Stimulated activated CD8-positive, alpha-beta memory T cell treated with anti-CD3 and anti-CD28 coated beads, Interleukin-4, amount 100 ng/mL, for 24 hours (primary cell): Measurements from ENCODE around the gene AP3D1.

ENCODE experiments used
- DNase-seq: peaks from one replicate; pipeline ENCODE4 v3.0.0-alpha.2; 2020; ENCODE audit warnings: low read depth

Gene AP3D1

DNA sequence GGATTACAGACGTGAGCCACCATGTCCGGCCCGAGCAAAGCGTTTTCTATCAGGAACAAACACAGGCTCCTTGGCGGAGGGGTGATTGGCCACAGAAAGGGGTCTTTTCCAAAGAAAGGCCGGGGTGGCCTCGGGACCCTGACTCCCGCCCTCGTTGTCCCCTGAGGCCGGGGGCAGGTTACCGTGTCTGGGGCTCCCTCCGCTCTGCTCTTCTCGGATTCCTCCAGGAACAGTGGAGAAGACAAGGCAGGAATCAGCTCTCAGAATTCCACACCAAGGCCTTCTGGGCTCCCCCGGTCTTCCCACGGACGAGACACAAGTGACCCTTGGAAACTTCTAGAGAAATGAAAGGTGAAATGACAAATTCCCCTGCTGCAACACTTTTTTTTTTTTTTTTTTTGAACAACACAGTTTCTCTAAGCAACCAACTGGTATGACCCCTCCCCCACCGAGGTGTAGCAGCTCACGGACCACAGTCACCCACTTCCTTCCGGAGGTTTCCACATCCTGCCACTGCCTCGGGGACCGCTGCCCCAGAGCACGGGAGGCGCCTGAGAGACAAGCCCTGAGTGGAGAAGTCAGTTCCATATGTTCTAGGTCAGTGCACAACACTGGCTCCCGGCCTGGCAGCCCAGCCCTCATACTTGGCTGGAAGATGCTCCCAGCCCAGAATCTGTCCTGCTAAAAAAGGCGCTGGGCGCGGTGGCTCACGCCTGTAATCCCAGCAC lies 66.2 kb downstream of the AP3D1 start:
- peak; percentile 90 for DNase-seq

DNA sequence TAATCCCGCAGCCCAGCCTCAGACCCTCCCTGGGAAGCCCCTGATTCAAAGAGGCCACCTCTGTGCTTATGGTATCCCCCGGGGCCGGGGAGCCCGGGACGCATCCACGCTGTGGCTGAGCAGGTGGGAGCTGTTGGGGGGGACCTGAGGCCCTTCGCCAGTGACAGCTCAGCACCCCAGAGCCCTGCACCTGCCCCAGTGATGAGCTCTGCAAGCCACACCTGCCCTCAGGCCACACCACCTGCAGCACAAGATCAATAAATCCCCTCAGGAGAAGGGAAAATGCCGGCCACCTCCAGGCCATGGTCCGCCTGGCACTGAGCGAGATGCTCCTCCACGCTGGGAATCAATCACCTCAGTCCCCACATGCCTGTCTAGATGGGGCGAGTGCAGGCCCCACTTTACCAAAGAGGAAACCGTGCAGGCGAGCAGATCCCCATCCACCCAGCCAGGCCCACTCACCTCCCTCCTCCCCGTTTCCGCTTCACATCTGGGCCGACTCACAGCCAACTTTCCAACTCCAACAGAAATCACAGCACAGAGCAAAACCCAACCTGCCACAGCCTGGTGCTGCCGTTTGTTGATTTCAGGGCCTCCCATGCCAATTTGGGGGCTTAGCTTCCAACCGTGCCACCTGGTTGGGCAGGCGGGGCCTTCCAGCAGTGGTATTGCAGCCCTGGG lies 68.1 kb downstream of the AP3D1 start:
- DNase-seq = peak; percentile 56

DNA sequence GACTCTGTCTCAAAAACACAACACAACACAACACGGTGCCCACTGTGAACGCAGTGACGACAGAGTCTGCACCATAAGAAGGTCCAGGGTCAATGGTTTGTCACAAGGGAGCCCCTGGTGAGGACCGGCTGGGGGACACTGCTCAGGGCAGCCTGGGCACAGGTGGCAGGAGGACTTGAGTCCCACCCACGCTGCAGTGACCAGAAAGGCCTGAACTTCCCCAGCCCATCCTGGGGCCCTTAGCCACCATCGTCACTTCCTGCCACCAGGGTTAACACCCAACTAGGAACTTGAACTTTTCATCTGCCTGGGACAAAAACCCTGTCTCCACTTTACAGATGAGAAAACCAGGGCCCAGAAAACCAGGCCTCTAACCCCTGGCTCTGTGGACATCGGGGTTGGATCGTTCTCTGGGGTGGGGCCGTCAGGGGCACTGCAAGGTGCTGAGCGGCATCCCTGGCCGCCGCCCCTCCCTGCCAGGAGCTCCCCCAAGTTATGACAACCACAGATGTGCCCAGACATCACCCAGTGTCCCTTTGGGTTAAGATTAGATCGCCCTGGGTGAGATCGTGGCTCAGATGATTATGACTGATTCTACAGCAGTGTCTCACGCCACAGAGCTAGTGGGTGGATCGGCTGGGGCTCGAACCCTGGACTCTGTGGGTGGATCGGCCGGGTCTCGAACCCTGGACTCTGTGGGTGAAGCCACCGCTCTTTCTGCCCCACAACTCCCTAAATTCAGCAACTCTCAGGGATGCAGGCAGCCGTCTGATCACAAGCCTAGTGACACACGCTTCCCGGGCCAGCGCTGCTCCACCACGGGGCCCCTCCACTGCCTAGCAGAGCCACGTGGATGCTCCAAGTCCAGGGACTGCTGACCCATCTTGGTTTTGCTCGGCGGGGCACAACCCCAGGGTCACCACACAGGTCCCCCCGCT lies 69.2 kb downstream of the AP3D1 start:
- DNase-seq = no peak

DNA sequence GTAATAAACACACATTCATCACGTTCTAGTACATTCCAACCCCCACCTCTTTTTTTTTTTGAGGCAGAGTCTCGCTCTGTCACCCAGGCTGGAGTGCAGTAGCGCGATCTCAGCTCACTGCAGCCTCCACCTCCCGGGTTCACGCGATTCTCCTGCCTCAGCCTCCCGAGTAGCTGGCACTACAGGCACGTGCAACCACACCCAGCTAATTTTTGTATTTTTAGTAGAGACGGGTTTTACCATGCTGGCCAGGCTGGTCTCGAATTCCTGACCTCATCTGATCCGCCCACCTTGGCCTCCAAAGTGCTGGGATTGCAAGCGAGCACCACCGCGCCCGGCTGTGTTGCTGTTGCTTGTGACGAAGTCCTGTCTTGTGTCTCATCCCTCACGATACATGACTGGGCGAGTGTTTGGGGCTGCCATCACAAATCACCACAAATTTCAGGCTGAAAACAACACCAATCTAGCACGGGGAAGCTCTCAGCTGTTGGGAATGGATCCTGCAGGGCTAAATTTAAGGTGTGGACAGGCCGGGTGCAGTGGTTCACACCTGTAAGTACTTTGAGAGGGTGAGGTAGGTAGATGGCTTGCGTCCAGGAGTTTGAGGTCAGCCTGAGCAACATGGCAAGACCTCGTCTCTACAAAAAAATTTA lies 70.9 kb downstream of the AP3D1 start:
- no peak for DNase-seq

DNA sequence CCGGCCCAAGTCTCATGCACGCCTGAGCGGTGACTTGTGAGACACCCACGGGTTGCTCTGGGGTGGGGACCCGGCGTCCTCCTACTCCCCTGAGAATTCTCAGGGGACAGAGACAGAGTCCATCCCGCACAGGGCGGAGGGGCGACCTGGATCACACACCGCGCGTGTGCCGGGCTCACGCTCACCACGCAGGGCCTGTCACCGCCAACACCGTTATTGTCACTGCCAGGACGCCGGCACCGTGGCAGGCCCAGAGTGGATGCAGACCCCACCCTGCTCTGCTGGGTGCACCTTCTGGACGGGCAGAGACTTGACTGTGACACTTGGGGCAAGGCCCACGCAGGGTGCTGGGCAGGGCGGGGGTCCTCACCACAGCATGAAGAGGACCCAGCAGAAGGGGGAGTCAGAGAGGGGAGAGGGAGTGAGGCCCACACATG lies 71.5 kb downstream of the AP3D1 start:
- DNase-seq = no peak

DNA sequence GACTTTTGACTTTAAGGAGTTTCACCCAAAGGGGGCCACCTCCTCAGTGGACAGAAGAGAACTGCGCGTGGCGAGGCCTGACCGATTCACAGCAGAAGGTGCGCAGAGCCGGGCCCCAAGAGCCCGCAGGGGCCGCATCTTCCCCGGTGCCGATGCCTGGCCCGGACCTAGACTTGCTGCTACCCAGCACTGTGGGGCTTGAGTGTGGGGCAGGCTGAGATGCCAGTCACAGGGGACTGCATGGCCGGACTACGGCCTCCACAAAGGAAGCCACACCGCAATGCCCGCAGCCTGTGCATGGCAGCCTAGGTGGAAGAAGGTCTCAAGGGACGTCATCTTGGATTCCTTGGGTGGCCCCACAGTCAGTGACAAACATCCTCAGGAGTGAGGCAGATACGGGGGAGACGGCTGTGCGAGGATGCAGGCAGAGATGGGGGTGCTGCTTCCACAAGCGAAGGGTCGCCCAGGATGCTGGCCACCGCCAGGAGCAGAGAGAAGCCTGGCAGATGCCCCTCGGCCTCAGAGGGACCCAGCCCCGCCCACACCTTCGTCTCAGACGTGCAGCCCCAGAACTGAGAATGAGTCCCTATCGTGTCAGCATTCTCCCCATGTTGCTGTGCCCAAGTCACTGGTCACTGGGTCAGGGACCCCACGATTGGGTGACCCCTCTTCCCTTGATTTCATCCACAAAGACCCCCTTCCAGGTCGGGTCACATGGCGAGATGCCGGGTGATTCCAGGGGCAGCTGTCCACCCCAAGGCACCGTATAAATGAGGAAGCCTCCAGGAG lies 72.1 kb downstream of the AP3D1 start:
- no peak for DNase-seq

DNA sequence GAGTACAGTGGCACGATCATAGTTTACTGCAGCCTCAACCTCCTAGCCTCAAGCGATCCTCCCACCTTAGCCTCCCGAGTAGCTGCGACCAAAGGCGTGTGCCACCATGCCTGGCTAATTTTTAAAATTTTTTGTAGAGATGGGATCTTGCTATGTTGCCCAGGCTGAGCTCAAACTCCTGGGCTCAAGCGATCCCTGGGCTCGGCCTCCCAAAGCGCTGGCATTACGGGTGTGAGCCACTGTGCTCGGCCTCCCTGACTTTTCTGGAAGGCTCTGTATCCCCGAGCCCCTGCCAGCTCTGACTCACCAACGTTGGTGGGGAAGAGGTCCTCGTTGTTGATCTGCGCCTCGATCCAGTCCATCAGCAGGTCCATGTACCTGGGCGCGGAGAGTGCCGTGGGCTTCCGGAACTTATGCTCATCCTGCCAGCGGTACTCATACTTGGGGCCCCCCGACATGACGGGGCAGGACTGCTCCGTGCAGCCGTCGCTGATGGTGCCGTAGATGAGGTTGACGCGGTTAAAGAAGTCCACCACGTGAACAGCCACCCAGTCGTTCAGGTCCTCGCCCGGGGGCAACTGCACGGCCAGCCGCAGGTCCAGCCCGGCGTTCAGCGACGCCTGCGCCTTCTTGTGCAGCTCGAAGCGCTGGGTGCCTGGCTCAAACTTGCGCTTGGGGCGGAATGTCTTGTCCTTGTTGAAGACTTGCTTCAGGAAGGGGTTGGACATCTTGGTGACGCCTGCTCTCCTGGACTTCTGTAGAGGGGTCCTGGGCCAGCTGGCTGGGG lies 73.3 kb downstream of the AP3D1 start:
- DNase-seq = no peak

DNA sequence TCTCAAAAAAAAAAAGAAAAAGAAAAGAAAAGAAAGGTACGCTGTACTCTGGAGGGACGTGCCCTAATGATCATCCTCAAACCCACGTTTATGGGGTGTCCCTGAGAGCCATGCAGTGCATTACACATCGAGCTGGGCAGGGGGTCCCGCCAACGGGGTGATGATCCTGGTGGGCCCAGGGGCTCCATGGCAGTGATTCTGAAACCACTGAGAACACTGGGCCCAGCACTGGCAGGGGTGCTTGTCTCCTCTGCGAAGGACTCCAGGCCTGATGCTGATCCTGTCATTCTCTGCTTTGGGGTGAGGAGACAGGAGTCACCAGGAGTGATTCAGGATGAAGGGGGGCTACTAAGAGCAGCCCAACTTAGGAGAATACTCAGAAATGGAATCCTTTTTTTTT lies 74.0 kb downstream of the AP3D1 start:
- DNase-seq = no peak

DNA sequence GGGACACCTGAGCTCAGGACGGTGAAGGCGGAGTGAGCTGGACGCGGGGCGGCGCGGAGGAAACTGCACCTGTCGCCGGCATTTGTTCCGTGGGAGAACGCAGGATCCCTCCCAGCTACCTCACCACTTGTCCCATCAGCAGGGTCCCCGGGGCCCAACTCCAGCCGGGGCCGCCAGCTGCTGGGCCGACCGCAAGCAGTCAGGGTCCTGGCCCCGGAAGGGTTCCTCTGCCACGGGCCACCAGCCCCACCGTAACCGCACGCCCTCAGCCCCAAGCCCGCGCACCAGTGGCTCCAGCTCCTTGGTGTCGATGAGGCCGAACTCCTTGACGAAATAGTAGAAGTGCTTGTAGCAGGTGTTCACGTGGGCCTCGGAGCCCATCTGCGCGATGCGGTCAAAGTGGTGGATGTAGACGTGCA lies 74.8 kb downstream of the AP3D1 start:
- no peak for DNase-seq

DNA sequence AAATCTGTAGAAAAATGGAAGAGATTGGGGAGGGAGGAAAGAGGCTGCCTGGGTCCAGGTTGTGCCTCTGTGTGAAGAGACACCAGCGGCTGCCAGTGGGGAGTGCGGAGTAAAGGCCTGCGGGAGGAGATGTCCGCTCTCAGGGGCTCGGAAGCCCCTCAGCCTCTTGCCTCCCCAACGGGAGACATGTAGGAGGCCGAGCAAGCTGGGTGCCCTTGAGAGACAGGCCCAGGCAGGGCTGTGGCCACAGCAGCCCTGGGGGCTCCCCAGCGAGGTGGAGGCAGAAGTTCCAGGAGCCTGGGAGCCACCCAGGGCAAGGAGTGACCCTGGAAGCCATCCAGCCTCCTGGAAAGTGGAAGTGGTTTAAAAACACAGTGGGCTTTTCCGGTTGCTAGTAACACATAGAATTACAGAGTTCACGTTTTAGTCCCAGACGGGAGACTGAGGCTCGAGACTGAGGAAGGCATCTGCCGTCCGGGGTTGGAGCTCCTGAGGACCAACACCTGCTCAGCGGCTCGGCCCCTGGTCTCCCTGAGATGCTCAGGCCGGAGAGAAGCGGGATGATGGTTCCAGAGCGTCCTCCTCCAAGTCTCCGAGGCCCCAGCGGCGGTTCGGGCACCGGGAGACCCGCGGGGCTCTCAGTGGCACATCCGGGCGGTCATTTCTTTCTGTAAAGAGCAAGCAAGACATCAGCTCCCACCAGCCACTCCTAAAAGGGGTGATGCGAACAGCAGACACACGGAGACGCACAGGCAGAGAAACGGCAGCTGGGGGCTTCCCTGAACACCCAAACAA lies 78.4 kb downstream of the AP3D1 start:
- no peak for DNase-seq

DNA sequence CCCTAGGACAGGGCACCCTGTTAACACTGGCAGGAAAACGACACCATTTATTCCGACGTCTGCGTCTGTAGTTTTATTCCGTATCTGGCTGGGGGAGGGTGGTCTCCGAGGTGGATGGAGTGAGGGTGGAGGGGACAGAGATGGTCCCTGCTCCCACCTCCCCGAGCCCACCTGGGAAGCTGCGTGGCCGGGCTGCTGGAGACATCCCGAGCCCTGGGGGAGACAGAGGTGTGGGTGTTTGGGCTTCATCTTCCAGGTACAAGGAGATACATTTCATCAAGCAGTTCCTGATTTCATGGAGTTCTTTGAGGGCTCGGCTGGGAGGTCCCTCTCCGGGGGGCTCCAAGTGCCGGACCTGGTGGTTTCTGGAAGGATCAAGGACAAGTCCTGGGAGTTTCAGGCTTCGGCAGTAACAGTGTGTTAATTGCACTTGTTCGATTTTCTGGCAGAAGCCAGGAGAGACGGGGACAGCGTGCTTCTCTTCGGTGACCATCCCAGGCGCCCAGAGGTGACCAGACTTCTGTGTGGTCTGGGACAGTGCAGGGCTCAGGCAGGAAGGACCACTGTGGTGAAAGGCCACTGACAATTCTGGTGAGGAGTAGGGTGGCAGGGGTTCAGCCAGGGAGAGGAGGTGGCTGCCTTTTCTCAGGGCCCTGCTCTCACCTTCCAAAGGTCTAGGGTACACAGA lies 80.2 kb downstream of the AP3D1 start:
- no peak for DNase-seq

DNA sequence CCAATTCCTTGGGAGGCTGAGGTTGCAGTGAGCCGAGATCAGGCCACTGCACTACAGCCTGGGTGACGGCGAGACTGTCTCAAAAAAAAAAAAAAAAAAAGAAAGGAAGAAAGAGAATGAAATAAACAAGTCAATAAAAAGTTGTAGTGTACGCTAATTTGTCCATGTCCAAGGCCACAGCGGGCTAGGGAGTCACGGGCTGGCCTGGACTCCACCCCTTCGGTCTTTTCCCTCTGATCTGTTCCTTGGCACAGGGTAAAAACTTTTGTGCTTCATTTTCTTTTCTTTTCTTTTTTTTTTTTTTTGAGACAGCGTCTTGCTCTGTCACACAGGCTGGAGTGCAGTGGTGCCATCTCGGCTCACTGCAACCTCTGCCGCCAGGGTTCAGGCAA lies 80.9 kb downstream of the AP3D1 start:
- DNase-seq = no peak

DNA sequence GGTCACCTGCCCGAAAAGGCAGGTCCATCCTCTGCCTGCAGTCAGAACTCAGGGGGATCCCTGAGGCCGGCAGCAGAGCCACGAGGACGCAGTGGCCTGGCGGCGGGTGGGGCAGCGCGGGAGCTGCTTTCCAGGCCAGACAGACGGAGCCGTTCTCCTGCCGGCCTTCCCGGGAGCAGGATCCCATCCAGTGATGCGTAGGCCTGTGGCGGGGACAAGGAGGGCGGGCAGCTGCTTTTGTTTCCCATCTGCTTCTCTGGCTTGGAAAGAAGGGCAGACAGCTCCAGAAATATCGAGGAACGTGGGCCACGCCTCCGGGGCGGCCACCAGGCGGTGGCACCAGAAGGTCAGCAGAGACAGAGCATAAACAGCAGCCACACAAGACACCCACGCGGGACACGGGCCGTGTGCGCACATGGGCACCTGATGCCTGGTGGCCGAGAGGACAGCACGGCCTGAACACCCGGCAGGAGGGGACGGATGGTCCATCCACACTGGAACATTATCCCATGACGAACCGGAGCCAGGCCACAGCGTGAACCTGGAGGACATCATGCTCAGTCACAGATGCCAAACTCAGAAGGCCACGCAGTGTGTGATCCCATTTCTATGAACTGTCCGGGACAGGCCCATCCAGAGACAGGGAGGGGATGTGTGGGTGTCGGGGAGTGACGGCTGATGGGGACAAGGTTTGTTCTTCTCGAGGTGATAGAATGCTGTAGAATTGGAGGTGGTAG lies 86.4 kb downstream of the AP3D1 start:
- DNase-seq = no peak

DNA sequence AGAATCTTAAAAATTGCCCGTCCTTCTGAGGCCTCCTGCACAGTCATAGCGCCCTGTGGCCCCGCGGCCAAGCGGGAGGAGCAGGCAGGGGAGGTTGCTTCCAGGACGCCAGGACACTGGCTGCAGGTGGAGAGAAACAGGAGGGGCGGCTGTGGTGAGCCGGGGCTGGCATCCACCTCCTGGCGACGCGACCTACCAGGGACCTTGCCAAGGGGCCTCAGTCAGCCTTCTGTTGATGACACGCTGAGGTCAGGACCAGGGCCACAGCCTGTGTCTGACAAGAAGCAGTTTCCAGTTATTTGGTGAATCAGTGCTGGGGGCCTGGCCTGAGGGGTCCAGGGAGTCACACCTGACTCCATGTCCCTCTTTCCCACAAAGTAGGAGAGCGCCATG lies 87.0 kb downstream of the AP3D1 start:
- DNase-seq = no peak

DNA sequence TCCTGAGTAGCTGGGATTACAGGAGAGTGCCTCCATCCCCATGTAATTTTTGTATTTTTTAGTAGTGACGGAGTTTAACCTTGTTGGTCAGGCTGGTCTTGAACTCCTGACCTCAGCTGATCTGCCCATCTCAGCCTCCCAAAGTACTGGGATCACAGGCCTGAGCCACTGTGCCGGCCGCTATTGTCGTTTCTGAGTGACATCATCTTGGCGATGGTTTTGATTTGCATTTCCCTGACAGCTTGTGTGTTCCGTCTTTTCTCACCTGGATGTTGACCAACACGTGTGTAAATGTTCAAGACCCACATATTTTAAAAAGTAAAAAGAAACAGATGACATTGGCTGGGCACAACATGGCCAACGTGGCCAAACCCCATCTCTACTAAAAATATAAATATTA lies 87.5 kb downstream of the AP3D1 start:
- no peak for DNase-seq

DNA sequence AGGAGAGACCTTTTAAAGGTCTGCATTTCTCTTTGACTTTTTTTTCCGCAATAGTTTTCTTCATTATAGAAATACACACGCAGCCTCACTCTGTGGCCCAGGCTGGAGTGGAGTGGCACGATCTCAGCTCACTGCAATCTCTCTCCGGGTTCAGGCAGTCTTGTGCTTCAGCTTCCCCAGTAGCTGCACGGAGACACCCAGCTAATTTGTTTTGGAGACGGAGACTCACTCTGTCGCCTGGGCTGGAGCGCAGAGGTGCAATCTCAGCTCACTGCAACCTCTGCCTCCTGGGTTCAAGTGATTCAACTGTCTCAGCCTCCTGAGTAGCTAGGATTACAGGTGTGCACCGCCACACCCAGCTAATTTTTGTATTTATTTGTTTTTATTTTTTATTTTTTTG lies 88.6 kb downstream of the AP3D1 start:
- no peak for DNase-seq

DNA sequence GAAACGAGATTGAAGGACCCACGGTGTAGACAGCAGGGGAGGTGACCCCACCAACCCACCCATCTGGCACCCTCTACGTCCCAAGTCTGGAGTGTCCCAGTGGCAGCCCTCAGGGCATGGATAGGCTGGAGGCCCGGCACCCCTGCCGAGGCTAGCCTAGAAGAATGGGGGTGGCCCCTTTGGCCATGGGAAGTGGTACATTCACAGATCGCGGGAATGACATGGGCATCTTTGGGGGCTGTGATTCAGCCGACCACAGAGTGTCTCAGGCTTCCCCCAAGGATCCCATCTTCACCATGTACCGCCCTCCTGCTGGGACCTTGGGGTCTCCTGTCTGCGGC lies 89.0 kb downstream of the AP3D1 start:
- DNase-seq = no peak
